WI38 (cell line): ENCODE results near the gene EPB41L3.

Experiments
- H3K4me3 ChIP-seq: 2 replicates; pipeline ENCODE4 v1.5.1; 2011; ENCODE audit warnings: low read depth, mild to moderate bottlenecking, control low read depth, low read length
- TF ChIP-seq, protein P1 (sequence below): IDR thresholded peaks from 2 replicates; pipeline ENCODE4 v1.5.1; 2012; ENCODE audit warnings: low read depth, mild to moderate bottlenecking, control low read depth, low read length

EPB41L3 gene

DNA sequence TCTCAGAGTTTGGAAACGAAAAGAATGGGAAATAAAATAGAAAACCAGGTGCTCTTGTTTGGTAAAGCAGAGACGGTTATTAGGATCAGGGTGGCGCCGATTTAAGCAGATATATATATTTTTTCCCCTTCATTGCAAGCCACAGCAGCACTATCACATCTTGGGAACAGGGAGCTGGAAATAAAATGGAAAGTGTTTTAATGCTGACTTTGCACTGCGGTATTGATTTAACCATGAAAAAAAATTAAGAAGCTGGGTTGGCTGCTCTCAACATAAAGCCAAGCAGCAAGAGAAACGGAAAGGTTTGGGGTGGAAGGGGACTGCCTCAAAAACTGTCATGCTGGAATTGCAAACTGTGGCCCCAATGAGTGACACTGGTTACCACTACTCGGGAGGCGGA is 145.5 kb downstream of the EPB41L3 start:
- no peak overlapping the region for H3K4me3 ChIP-seq
- TF ChIP-seq, protein P1, sequence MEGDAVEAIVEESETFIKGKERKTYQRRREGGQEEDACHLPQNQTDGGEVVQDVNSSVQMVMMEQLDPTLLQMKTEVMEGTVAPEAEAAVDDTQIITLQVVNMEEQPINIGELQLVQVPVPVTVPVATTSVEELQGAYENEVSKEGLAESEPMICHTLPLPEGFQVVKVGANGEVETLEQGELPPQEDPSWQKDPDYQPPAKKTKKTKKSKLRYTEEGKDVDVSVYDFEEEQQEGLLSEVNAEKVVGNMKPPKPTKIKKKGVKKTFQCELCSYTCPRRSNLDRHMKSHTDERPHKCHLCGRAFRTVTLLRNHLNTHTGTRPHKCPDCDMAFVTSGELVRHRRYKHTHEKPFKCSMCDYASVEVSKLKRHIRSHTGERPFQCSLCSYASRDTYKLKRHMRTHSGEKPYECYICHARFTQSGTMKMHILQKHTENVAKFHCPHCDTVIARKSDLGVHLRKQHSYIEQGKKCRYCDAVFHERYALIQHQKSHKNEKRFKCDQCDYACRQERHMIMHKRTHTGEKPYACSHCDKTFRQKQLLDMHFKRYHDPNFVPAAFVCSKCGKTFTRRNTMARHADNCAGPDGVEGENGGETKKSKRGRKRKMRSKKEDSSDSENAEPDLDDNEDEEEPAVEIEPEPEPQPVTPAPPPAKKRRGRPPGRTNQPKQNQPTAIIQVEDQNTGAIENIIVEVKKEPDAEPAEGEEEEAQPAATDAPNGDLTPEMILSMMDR = no peak

DNA sequence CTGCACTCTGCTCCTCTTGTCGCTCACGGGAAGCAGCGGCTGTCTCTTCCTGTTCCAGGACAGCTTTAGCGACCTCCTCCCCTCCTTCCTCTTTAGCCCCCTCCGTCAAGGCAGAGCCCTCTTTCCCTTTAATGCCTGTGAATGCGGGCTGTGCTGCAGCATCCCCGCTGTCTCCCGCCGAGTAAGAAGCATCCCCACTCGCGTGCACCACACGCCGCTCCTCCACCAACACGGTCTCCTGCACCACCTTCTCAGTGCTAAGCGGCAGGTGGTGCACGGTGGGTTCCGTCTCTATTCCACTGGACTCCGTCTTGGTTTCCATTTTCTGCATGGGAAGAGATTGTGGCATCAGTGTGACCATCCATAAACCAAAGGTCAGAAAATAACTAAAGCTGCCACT is 146.7 kb downstream of the EPB41L3 start:
- no peak overlapping the region for H3K4me3 ChIP-seq

DNA sequence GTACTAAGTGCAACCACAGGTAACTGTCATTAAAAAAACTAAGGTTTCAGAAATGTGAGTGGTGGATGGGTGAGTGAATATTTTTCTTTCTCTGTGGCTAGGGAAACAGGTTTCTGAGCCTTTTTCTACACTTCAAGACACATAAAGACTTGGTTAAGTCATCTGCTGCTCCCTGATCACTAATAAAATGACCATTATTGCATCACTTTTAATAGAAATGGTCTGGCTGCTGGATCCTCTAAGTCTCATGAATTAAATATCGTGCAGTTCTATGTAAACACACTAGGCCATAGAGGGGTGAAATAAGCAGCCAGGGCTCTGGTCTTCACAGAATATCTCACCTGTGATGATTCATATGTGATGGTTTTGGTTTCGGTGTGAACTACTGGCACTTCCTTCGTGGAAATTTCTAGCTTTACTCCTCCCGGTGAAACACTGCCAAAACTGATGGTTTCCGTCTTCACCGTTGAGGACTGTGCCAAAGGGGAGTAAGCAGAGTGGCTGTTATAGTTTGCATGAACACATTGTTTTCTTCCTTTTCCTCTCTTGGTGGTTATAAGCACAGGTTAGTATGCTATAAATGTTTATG is 147.8 kb downstream of the EPB41L3 start:
- TF ChIP-seq, protein P1 = no peak

More for the DNA sequence above, 146.7 kb downstream of the EPB41L3 start:
- TF ChIP-seq, protein P1 = no peak

DNA sequence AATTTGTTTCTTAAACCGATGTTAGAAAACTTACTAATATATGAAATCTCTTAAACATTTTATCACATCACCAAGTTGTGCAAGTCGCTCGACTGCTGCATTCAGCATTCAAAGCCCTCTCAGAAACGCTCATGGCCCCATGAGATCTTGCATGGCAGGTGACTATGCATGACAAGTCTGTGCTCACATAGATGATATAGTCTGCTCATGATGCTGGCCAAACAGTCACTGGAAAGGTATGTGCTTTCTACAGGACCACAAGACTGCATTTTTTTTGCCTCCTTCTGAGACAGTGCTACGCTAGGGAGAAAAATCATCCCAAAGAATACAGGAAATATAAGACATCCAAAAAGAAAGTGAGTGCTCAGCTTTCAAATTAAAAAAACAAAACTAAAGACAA is 150.0 kb downstream of the EPB41L3 start:
- TF ChIP-seq, protein P1 = no peak
- no peak overlapping the region for H3K4me3 ChIP-seq

More for the DNA sequence above, 147.8 kb downstream of the EPB41L3 start:
- no peak overlapping the region for H3K4me3 ChIP-seq

DNA sequence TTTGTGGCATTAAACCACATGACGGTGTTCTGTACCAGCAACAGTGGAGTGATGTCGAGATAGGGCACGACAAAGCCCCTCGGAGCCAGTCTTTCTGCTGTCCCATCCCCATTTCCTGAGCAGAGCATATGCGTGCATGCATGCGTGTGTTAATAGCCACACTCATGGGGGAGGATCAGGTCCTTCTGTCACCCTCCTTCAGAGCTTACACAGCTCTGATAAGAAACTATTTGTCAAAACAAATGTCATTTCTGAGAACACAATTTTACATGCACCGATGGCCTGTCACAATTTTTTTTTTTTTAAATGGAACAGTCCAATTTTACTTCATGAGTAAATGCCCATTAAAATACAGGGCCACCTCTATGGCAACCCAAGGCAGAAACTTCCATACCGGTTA is 152.4 kb downstream of the EPB41L3 start:
- TF ChIP-seq, protein P1 = no peak
- no peak overlapping the region for H3K4me3 ChIP-seq

DNA sequence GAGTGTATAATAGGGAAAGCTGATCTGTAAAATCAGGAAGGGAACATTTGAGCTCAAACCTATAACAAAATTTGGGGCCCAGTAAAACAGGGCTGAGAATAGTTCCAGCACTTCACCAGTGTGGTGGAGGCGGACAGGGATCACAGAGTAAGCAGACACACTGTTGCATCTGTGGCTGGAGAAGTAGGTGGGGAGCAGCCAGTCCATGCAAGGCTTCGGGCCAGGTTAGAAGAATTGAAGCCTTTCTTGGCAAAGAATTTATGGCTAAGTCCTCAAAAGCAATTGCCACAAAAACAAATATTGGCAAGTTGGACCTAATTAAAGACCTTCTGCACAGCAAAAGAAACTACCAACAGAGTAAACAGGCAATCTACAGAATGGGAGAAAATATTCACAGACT is 154.4 kb downstream of the EPB41L3 start:
- no peak overlapping the region for H3K4me3 ChIP-seq
- TF ChIP-seq, protein P1 = no peak

DNA sequence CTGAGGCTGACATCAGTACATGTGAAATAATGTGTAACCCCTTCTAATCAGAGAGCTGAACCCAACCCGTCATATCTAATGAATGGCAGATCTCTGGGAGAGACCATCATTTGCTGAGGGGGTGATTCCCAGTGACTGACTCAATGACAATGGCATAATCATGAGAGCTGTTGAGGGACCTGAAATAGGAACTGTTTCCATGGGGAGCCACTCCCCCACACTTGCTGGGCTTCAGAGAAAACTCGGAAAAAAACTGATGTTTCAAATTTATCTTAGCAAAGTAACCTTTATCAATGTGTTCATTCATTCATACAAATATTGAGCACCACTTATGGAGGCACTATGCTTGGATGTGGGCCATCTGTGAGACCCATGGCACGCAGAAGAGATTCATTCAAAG is 154.9 kb downstream of the EPB41L3 start:
- H3K4me3 ChIP-seq = no peak overlapping the region
- TF ChIP-seq, protein P1 = no peak
